Breast epithelium (tissue), 3 donors: Measurements from ENCODE around the gene GGT7.

Experiments used
- CTCF ChIP-seq, 3 donors: fragments of 450-650 bp; IDR thresholded peaks; one replicate each; pipeline ENCODE4 v1.5.1; 2016 to 2017; ENCODE audit warnings: antibody characterized with exemption in 3 of 3, mild to moderate bottlenecking in 3 of 3, moderate library complexity in 3 of 3
- POLR2A ChIP-seq: fragments of 450-650 bp; IDR thresholded peaks from one replicate; pipeline ENCODE4 v1.6.1; 2016; ENCODE audit warnings: antibody characterized with exemption, mild to moderate bottlenecking, moderate library complexity
- POLR2AphosphoS5 ChIP-seq, 3 donors: sonication (generic); formaldehyde crosslinking; IDR thresholded peaks; one replicate each; pipeline ENCODE4 v1.6.1; 2017; ENCODE audit warnings: antibody characterized with exemption in 3 of 3

- no peak for TF ChIP-seq CTCF (IDR thresholded peaks at IDR 0.05)
- no peak for TF ChIP-seq POLR2AphosphoS5 (IDR thresholded peaks at IDR 0.05)
- TF ChIP-seq POLR2A = no peak
These were observed 31.6 kb upstream of the GGT7 start for GRCh38 chr20:34904202-34904621.
